Measurements from ENCODE around the gene SSBP4. TPM values are rescaled to one million over a fixed set of nuclear protein-coding genes. Genes with fewer than 3 reads are reported as not detected.
A peak's percentile ranks its signal among the peaks of the same experiment; 100 is the strongest.

SSBP4 gene
- total RNA-seq, 2 donors from 2014 or later = 31.7 to 102 TPM

- no peak for ATAC-seq
- no peaks in the 10 kb centered on the region for H3K9me3 Mint-ChIP-seq
- H3K36me3 Mint-ChIP-seq = no peaks in the 10 kb centered on the region
- no peak for DNase-seq (ENCODE audit: low spot score in 2 of 2)
- no peak overlapping the region for H3K27ac Mint-ChIP-seq
Measured at GRCh38 chr19:18435178-18435841, 16.1 kb downstream of the SSBP4 start.

DNA sequence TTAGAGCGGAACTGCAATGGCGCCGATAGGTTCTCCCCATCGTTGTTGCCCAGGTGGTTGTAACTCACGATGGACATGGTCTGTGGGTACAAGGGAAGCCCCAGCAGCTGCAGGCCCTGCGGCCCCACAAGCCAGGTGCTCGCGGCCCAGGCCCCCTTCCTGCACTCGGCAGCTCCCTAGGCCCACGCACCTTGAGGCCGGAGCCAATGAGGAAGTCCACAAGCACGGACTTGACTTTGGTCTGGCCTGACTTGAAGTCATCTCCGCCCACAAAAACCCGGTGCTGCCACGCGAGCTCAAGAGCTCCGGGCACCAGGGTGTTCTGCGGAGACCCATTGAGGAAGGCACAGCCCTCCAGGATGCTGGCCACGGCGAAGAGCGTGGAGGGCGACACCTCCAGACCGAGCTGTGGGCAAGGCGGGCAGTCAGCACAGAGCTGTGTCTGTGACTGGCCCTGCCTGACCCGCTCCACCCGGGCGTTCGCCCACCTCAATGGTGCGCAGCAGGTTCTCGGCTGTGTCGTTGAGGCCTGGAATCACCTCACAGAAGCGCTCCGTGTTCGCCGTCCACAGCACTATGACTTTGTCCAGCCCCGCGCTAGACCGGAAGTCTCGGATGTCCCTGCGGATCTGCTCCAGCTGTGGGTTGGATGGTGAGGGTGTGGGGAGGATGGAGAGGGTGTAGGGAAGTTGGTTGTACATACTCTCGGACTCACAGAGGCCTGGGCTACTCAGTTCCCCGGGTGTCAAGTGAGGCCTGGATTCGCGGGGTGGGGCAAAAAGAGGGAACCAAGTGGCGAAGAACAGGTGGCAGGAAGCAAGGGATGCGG, 16.9 kb downstream of the SSBP4 start:
- no peak for ATAC-seq
- Mint-ChIP-seq H3K9me3 (no peaks in the 10 kb centered on the region), H3K36me3 (no peaks in the 10 kb centered on the region), H3K27ac (peak overlapping the region; percentile 67 to 79)
- DNase-seq (ENCODE audit: low spot score in 2 of 2) = no peak

DNA sequence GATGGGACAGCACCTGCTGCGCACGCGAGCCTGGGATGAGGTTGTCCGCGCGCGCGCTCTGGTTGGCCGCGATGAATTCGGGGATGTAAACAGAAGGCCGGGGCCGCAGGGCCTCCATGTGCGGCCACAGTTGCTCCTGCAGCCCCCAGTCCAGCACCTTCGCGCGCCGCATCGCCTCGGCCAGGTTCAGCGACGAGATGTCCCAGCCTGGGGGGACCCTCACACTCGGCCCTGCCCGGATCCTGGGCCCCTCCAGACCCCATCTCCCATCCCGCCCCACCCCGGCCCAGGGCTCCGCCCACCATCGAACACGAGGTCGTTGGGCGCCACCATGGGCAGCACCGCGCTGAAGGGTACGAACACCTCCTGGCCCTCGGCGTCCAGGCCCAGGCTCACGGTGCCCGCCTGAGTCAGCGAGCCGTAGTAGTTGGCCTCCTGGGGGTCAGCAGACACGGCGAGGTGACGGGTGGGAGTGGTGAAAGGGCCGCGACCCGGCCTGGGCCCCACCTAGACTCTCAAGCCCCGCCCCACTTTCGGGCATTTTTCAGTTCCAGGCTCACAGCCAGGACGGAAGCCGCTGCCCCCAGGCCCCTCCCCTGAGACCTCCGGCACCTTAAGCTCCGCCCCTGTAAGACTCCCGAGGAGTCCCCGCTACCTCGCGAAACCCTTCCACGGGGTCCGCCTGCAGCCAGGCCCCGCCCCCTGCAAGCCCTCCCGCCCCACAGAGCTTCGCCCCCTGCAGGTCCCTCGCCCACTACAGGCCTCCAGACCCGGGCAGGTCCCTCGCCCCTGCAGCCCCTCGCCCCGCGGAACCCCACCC, 17.7 kb downstream of the SSBP4 start:
- Mint-ChIP-seq H3K36me3 (no peaks in the 10 kb centered on the region), H3K9me3 (no peaks in the 10 kb centered on the region), H3K27ac (peak overlapping the region; percentile 67 to 79)
- DNase-seq (ENCODE audit: low spot score in 2 of 2) (peak in 1 of 2 donors; percentile 70), ATAC-seq (peak; percentile 59 to 66)

DNA sequence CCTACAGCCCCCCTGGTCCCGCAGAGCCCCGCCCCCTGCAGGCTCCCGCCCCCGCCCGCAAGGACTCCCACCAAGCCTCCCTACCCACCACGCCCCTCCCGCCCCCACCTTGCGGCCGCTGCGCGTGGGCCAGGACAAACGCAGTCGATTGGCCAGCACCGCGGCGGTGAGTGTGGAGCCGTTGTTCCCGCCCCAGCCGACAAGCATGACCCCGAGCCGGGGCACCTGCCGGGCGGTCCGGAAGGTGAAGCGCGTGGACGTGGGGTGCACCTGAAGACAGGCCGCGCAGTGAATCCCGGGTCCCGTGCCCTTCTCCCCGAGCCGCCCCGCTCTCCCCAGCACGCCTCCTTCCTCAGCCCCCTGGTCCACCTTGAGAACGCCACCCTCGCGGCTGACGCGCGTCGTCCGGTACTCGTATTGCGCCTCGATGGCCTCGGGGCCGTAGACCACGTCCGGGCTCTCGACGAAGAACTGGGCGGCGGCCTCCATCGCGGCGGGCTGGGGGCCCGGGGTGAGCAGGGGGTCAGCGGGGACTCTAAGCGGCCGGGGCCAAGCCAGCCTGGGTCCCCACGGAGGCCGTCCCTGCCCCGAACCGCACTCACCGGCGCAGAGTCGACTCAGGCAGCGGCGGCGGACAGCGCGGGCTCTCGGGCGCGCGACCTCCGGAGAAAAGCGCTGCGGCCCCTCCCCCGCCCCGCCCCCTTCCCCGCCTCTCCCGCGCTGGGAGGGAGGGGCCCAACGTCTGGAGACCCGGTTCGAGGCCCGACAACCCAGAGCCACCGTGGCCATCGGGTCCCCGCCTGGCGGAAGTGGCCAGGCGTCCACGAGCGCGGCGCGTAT, 18.5 kb downstream of the SSBP4 start, which contains the start of gene ISYNA1:
TSS of gene ISYNA1 (minus strand) at position 643 of the 840 bp plus-strand sequence. CDS start at position 489, 154 bp downstream.
- H3K9me3 Mint-ChIP-seq = peaks cover 5 to 6% of the 10 kb centered on the region in 2 donors
- ATAC-seq (peak; percentile 29 to 33), DNase-seq (ENCODE audit: low spot score in 2 of 2) (peak in 1 of 2 donors; percentile 48)
- peaks cover 0 to 6% of the 10 kb centered on the region in 2 donors for H3K36me3 Mint-ChIP-seq
- peak within 1 kb of the TSS in 1 of 2 donors; percentile 9 for H3K27ac Mint-ChIP-seq

GRCh38 chr19:18438331-18439024, 19.3 kb downstream of the SSBP4 start:
- peaks cover 5 to 6% of the 10 kb centered on the region in 2 donors for H3K9me3 Mint-ChIP-seq
- ATAC-seq (no peak), DNase-seq (ENCODE audit: low spot score in 2 of 2) (no peak)
- H3K36me3 Mint-ChIP-seq = peaks cover 0 to 10% of the 10 kb centered on the region in 2 donors
- H3K27ac Mint-ChIP-seq = no peak overlapping the region

GRCh38 chr19:18439025-18439909, 20.1 kb downstream of the SSBP4 start:
- Mint-ChIP-seq H3K9me3 (peaks cover 5 to 6% of the 10 kb centered on the region in 2 donors), H3K36me3 (peaks cover 0 to 10% of the 10 kb centered on the region in 2 donors), H3K27ac (peak overlapping the region in 1 of 2 donors; percentile 60)
- ATAC-seq (no peak), DNase-seq (ENCODE audit: low spot score in 2 of 2) (no peak)

- ATAC-seq (no peak), DNase-seq (ENCODE audit: low spot score in 2 of 2) (no peak)
- peak overlapping the region in 1 of 2 donors; percentile 60 for H3K27ac Mint-ChIP-seq
- H3K9me3 Mint-ChIP-seq = peaks cover 5 to 6% of the 10 kb centered on the region in 2 donors
- H3K36me3 Mint-ChIP-seq = peaks cover 0 to 10% of the 10 kb centered on the region in 2 donors
Measured at GRCh38 chr19:18439910-18440237, 20.7 kb downstream of the SSBP4 start.

GRCh38 chr19:18440415-18440877, 21.2 kb downstream of the SSBP4 start:
- Mint-ChIP-seq H3K36me3 (peaks cover 0 to 10% of the 10 kb centered on the region in 2 donors), H3K27ac (peak overlapping the region in 1 of 2 donors; percentile 51), H3K9me3 (peaks cover 5 to 6% of the 10 kb centered on the region in 2 donors)
- peak in 1 of 2 donors; percentile 56 for DNase-seq (ENCODE audit: low spot score in 2 of 2)
- peak; percentile 19 to 34 for ATAC-seq

DNA sequence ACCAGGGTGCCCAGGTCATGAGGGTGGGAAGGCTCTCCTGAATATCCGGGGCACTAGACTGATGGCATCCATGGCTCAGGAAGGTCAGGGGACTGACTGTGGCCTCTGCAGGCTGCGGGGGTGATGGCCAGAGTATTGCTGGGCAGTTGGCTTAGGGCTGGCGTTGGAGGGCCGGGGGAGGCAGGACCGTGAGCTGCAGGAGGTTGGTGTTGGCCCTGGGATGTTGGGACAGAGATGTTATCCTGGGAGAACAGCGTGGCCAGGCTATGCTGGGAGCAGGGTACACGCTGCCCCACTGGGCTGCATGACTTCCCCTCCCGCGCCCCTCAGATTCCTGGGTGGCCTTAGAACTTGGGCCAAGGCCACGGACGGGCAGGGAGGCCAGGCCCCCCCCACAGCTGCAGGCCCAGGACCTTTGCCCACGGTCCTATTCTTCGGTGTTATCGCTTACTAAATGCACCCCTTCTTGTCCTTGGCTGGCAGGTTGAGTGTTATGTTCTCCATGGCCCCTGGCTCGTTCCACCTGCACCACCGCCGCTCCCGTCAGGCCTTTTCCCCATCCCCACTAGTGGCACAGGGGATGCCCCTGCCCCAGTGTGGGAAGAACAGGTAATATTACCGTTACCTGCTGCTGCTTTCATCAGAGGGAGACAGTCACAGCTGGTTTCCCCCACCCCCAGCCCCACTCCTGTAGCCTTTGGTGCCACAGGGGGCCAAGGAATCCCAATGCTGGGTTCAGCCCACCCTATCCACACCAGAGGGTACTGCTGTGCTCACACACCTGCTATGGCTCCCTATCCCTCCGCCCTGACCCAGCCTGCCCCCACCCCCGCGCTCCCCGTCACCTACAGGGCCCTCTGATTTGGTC, 22.0 kb downstream of the SSBP4 start:
- Mint-ChIP-seq H3K36me3 (peaks cover 0 to 10% of the 10 kb centered on the region in 2 donors), H3K27ac (peak overlapping the region; percentile 46 to 88), H3K9me3 (peaks cover 5 to 6% of the 10 kb centered on the region in 2 donors)
- DNase-seq (ENCODE audit: low spot score in 2 of 2) (no peak), ATAC-seq (no peak)

GRCh38 chr19:18441804-18442788, 22.9 kb downstream of the SSBP4 start:
- DNase-seq (ENCODE audit: low spot score in 2 of 2) (no peak), ATAC-seq (no peak)
- H3K9me3 Mint-ChIP-seq = peaks cover 5 to 6% of the 10 kb centered on the region in 2 donors
- H3K27ac Mint-ChIP-seq = peak overlapping the region; percentile 46 to 92
- H3K36me3 Mint-ChIP-seq = peaks cover 0 to 10% of the 10 kb centered on the region in 2 donors

DNA sequence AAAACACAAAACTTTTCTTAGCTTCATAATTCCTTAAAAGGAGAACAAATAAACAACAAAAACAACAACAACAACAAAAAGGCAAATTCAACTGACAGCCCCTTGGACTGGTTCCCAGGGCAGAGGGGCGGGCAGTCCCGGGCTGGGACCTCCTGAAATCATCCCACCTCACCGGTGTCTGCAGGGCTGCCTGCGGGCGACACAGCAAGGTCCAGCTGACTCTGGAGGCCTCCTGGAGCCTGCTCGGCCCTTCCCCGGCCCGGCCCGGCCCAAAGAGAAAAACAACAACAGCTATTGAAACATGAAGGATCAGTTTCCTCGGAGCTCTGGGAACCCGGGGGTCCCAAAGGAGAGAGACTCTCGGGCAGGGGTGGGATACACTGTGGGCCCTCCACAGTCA, 23.7 kb downstream of the SSBP4 start:
- Mint-ChIP-seq H3K27ac (peak overlapping the region in 1 of 2 donors; percentile 22), H3K9me3 (peaks cover 5 to 6% of the 10 kb centered on the region in 2 donors), H3K36me3 (peaks cover 0 to 10% of the 10 kb centered on the region in 2 donors)
- DNase-seq (ENCODE audit: low spot score in 2 of 2) (no peak), ATAC-seq (no peak)

GRCh38 chr19:18443406-18443805, 24.2 kb downstream of the SSBP4 start:
- H3K27ac Mint-ChIP-seq = no peak overlapping the region
- no peak for DNase-seq (ENCODE audit: low spot score in 2 of 2)
- no peak for ATAC-seq
- peaks cover 0 to 10% of the 10 kb centered on the region in 2 donors for H3K36me3 Mint-ChIP-seq
- H3K9me3 Mint-ChIP-seq = peaks cover 5 to 6% of the 10 kb centered on the region in 2 donors

Measured in activated naive CD4-positive, alpha-beta T cell treated with anti-CD3 and anti-CD28 coated beads, Interleukin-2, amount 50 U/mL, for 72 hours (primary cell).